GM21515 (cell line): ENCODE measurements around the gene CDC27.
"Not testable (repeated sequence)": the region's sequence is repeated elsewhere in the genome, so short reads cannot be mapped to it uniquely, and the experiment has no call there.

ENCODE experiments used
- ATAC-seq: cut with Tn5 transposase; IDR thresholded peaks from one replicate; pipeline ENCODE4 v1.9.1; 2021; ENCODE audit not compliant: unreplicated experiment

Gene CDC27

GRCh38 chr17:47197821-47198220 lies 8.7 kb upstream of the CDC27 start:
- ATAC-seq, result no peak

- ATAC-seq, result no peak
These were observed 4.9 kb upstream of the CDC27 start for GRCh38 chr17:47193931-47194511.

GRCh38 chr17:47192554-47192953 lies 3.5 kb upstream of the CDC27 start:
- ATAC-seq, result no peak

GRCh38 chr17:47190770-47191169 lies 1.7 kb upstream of the CDC27 start:
- ATAC-seq, result no peak

- ATAC-seq, result no peak
These were observed 1.1 kb upstream of the CDC27 start for GRCh38 chr17:47190243-47190642.

- no peak for ATAC-seq
These were observed 690 bp upstream of the CDC27 start for GRCh38 chr17:47189732-47190237.

GRCh38 chr17:47188271-47188875 lies 722 bp downstream of the CDC27 start:
- no peak for ATAC-seq

GRCh38 chr17:47184681-47185080 lies 4.4 kb downstream of the CDC27 start:
- ATAC-seq, result no peak

GRCh38 chr17:47180988-47181387 lies 8.1 kb downstream of the CDC27 start:
- ATAC-seq, result not testable (repeated sequence)

GRCh38 chr17:47180337-47180736 lies 8.8 kb downstream of the CDC27 start:
- ATAC-seq, result no peak

- ATAC-seq, result no peak
These were observed 10.0 kb downstream of the CDC27 start for GRCh38 chr17:47179141-47179540.

GRCh38 chr17:47177261-47177660 lies 11.8 kb downstream of the CDC27 start:
- no peak for ATAC-seq

GRCh38 chr17:47176389-47176826 lies 12.7 kb downstream of the CDC27 start:
- ATAC-seq, result no peak

GRCh38 chr17:47174823-47175222 lies 14.3 kb downstream of the CDC27 start:
- not testable (repeated sequence) for ATAC-seq

- ATAC-seq, result no peak
These were observed 16.2 kb downstream of the CDC27 start for GRCh38 chr17:47172696-47173565.

- ATAC-seq, result no peak
These were observed 18.4 kb downstream of the CDC27 start for GRCh38 chr17:47170710-47171109.

- not testable (repeated sequence) for ATAC-seq
These were observed 20.2 kb downstream of the CDC27 start for GRCh38 chr17:47168896-47169295.

- not testable (repeated sequence) for ATAC-seq
These were observed 22.2 kb downstream of the CDC27 start for GRCh38 chr17:47166854-47167253.

GRCh38 chr17:47165137-47165536 lies 24.0 kb downstream of the CDC27 start:
- no peak for ATAC-seq

GRCh38 chr17:47164263-47164662 lies 24.8 kb downstream of the CDC27 start:
- no peak for ATAC-seq

GRCh38 chr17:47162013-47162622 lies 27.0 kb downstream of the CDC27 start:
- ATAC-seq, result no peak
